HG03045 (cell line): ENCODE results near the gene NTN3.
"Not testable (repeated sequence)": the region's sequence is repeated elsewhere in the genome, so short reads cannot be mapped to it uniquely, and the experiment has no call there.

Experiments
- ATAC-seq: cut with Tn5 transposase; IDR thresholded peaks from one replicate; pipeline ENCODE4 v1.9.1; 2021; ENCODE audit warnings: mild to moderate bottlenecking, moderate library complexity; ENCODE audit not compliant: unreplicated experiment

NTN3 gene

DNA sequence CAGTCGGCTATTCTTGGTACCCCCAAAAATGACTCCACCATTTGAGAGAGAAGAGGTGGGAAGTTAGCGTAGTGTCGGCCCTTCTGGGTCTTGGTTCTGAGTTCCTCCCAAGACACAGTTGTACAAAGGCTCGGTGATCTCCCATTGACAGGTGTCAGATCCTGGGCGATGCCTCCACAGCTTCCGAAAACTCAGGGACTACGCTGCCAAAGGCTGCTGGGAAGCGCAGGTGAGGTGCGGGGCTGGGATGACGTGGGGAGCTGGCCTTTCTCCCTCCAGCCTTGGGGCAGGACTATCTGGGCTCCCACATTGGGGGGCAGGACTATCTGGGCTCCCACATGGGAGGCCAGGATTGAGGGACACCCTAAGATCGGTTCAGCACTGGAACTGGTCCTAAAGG lies 31.5 kb upstream of the NTN3 start:
- no peak for ATAC-seq

DNA sequence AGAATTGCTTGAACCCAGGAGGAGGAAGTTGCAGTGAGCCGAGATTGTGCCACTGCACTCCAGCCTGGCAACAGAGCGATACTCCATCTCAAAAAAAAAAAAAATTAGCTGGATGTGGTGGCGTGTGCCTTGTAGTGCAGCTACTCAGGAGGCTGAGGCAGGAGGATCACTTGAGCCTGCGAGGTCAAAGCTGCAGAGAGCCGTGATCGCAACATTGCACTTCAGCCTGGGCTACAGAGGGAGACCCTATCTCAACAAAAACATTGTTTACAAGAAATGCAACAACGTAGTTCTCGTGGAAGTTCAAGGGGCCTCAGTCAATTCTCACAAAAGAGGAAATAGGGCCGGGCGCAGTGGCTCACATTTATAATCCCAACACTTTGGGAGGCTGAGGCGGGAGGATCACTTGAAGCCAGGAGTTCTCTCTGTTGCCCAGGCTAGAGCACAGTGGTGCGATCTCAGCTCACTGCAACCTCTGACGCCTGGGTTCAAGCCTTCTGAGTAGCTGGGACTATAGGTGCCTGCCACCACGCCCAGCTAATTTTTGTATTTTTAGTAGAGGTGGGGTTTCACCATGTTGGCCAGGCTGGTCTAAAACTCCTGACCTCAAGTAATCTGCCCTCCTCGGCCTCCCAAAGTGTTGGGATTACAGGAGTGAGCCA lies 29.8 kb upstream of the NTN3 start:
- ATAC-seq, result not testable (repeated sequence)

DNA sequence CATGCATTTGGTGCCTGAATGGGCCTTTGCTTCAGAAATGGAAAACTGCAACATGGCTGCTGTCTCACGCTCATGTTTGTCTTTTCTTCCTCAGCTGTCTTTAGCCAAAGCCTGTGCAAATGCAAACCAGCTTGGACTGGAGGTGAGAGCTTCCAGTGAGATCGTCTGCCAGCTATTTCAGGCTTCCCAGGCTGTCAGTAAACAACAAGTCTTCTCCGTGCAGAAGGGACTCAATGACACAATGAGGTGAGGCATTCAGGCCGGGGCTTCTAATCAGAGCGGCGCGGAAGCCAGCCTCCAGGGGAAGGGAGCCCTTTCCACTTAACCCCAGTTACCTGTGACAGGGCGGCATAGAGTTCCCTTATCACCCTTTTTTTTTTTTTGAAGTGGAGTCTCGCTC lies 27.5 kb upstream of the NTN3 start:
- no peak for ATAC-seq

DNA sequence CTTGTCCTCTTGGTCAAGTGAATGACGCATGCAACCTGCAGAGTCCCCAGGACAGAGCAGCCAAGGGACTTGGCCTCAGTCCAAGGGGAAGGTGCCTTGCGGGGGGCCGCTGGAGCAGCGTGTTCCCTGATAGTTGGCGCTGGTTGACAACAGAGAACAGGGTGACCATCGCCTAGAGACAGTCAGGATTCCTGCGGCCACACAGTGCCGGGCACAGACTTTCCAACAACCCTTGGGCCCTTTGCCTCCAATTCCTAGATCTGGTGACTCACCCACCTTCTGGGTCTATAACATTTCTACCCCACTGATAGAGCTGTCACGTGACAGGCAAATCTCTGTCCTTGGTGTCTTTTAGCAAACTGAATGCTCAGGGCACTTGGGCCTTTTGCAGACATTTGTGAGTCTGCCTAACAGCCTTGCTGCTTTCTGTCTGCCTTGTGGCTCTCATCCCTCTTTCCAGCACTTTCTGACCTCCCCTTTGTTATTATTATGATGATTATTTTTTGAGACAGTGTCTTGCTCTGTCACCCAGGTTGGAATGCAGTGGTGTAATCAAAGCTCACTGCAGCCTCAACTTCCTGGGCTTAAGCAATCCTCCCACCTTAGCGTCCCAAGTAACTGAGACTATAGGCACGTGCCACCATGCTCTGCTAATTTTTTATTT lies 23.0 kb upstream of the NTN3 start:
- no peak for ATAC-seq

DNA sequence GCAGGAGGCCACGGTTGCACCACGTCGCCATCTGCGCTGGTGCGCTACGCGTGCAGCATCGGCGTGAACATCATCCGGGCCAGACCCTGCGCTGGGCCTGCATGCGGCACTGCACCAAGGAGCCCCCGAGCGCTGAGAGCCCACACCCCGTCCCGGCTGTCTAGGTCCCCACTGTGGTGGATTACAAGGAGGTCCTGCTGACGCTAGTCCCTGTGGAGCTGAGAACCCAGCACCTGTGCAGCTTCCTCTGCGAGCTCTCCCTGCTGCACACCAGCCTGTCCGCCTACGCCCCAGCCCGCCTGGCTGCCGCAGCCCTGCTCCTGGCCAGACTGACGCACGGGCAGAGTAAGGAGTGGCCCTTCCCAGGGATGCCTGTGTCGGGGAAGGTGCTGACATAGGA lies 22.0 kb upstream of the NTN3 start:
- ATAC-seq, result no peak

DNA sequence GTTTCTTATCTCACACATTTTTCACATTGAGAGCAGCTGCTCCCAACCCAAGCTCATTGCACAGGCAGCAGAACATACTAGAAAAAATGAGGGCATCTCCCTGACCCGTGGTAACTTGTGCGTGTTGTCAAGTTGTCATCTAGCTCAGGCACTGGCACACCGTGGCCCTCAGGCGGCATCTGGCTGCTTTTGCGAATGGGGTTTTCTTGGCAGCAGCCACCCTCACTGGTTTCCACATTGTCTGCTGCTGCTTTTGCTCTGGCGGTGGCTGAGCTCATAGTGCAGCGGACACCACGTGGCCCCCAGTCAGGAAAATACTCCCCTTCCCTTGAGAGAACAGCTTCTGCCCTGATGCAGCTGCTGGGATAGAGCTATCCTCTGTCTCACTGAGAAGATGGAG lies 20.6 kb upstream of the NTN3 start:
- ATAC-seq, result no peak

DNA sequence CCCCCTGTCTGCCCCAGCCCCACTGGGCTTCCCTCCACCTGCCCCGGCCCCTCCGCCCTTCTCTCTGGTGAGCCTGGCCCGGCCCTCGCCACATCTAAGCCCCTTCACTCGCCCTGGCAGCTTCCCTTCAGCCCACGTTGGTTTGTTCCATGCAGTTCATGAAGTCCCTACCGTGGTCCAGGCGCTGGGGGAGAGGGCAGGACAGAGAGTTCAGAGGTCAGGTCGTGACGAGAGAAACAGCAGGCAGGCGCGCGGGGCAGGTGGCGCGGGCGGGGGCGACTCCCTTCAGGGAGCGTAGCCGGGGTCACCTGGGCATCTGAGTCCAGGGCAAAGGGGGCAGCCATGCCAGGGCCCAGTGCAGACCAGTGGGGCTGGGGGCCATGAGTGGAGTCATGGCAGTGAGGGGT lies 20.1 kb upstream of the NTN3 start:
- no peak for ATAC-seq

DNA sequence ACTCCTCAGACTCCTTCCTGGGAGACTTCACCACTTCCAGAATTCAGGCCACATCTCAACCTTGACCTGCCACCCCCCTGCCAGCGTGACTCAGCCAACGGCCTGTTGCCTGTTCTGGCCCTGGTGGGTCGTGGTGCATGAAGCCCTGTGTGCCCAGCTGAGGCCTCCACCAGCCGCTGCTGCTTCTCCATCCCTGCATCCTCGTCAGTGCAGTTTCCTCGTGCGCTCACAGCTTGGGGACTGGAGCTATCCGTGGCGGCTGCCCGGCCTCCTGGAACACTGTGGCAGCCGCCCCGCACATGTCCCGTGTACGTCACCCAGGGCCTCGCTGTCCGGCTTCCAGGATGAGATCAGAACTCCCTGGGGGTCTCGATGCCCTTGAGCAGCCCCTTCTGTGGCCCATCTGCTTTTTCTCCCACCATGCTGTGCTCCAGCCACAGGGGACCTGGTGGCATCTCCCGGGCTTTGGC lies 19.2 kb upstream of the NTN3 start:
- no peak for ATAC-seq

DNA sequence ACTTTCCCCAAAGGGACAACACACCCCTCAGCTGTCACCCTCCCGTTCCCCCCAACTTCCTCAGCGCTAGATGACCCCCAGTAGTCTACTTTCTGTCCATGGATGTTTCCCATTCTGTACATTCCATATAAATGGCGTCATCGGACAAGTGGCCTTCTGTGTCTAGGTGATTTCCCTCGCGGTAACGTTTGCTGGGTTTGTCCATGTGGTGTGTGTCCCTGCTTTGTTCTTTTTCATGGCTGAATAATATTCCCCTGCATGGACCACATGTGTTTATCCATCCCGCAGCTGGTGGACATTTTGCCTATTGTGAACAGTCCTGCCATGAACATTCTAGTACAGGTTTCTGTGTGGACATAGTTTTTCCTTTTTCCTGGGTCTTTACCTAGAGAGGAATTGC lies 18.4 kb upstream of the NTN3 start:
- no peak for ATAC-seq

DNA sequence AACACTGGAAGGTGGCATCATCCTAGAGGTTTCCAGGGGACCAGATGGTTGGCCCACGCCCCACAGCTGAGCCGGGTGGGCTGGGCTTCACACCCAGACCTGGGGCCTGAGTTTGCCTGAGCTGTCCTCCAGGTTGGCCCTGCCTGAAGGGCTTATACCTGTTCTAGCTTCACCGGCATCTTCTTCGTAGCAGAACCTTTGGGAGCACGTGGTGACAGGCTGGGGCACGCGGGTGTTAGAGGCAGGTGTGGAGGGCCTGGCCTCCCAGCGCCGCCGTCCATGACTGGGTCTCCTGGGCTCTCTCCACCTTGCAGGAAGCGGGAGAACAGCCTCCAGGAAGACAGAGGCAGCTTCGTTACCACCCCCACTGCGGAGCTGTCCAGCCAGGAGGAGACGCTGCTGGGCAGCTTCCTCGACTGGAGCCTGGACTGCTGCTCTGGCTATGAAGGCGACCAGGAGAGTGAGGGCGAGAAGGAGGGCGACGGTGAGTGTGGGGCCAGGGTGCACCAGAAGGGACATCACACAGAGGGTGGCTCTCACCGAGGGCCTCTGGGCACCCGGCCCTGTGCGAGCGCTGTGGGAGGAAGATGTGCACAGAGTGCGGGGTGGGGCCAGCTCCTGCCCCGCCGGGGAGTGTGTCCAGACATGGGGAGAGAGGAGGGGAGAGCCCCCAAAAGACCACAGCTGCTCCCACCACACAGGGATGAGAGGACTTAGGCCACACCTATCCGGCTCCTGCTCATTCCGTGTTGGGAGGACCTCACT lies 15.8 kb upstream of the NTN3 start:
- ATAC-seq, result no peak

DNA sequence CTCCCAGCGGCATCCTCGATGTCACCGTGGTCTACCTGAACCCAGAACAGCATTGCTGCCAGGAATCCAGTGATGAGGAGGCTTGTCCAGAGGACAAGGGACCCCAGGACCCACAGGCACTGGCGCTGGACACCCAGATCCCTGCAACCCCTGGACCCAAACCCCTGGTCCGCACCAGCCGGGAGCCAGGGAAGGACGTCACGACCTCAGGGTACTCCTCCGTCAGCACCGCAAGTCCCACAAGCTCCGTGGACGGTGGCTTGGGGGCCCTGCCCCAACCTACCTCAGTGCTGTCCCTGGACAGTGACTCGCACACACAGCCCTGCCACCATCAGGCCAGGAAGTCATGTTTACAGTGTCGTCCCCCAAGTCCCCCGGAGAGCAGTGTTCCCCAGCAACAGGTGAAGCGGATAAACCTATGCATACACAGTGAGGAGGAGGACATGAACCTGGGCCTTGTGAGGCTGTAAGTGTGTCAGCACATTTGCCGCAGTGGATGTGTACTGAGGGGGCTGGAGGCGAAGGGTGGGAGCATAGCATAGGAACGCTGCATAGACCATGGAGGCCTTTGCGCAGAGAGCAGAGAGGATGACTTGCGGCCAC lies 14.4 kb upstream of the NTN3 start:
- ATAC-seq, result no peak

DNA sequence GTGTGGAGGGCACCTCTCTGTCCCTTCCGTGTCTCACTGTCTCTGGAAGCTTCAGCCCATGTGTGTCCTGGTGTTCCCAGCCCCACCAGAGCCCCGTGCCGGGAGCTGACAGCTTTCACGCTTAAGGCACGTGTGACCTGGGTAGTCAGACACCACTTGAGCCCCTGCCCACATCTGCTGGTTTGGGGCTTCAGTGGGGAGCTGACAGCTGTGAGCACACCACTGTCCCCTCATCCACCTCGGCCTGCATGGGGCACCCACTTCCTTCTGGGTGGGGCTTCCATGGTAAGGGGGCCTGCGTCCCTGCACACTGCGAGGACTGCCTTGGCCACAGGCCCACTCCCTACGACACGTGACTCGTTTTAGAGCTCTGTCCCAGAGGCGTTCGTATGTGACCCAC lies 13.8 kb upstream of the NTN3 start:
- no peak for ATAC-seq

DNA sequence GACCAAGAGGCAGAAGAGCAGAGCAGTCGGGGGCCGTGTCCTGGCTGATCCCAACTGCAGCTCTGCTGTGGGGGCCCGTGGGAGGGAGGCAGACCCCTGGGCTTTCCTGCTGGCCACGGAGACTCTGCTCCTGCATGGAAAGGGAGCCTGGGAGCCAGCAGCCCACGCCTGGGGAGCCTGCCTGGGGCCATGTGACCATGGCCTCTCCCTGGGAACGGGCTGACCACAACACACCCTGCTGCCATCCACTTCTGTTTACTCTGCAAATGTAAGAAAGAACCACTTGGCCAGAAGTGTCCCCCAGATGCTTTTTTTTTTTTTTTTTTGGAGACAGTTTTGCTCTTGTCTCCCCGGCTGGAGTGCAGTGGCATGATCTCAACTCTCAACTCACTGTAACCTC lies 13.2 kb upstream of the NTN3 start:
- ATAC-seq, result no peak

DNA sequence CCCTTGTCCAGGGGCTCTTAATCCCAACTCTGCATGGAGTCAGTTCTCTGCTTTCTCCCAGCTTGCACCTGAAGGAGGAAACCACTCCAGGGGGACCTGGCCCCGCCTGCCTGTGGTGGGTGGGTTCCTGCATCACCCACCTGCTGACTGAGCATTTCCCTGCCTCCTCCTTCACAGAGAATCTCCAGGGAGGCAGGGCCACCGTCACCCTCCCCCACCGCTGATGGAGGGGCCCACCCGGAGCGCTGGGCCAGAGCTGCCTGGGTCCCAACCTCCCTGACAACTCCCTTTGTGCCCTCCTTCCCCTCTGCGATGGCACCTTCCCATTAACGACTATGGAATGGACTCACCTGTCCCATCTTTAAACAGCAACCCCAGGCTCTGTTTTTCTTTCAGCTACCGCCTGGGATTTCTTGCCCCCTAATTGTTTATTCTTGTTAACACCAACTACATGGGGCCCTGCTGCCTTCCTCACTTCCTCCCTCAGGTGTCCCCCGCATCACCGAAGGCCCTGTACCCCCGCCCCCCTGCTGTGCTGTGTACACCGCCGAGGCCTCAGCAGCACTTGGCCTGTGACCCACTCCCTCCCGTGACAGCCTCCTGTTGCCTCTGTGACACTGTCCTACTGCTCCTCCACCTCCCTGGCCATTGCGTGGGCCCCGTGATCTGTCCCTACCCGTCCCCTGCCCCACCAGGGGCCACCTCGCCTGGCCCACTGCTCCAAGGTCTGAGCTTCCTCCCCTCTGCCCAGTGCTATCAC lies 12.0 kb upstream of the NTN3 start:
- ATAC-seq, result no peak

DNA sequence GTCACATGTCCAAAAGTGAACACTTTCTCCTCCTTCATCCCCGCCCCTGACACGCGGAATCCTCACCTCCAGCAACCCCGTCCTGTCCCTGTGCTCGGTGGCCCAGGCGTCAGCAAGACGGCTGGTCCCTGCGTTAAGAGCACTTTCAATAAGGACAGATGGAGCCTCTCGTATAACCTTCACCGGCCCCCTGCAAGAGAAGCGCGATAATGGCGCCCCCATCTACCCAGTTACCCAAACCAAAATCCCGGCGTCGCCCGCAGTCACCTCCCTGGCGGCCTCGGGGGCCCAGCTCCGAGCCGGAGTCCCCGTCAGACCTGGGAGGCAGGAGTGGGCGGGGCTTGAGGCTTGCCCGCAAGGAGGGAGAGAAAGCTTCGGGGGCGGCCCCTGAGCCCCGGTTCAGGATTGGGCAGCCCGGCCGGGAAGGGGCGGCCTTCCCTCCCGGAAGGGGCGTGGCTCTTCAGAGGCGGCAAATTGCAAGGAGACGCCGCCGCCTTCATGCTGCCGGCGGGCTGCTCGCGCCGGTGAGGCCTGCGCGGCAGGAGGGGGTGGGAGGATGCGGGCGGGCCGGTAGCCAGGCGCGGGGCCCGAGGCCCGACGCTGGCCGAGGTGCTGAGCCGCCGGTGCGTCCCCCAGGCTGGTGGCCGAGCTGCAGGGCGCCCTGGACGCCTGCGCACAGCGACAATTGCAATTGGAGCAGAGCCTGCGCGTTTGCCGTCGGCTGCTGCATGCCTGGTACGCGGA lies 11.3 kb upstream of the NTN3 start, which contains the start of gene TEDC2:
Gene TEDC2, plus strand, starts transcription at position 463 of the 744 bp plus-strand sequence. Its CDS starts 36 bp downstream, at position 499.
- peak; percentile 87 for ATAC-seq

DNA sequence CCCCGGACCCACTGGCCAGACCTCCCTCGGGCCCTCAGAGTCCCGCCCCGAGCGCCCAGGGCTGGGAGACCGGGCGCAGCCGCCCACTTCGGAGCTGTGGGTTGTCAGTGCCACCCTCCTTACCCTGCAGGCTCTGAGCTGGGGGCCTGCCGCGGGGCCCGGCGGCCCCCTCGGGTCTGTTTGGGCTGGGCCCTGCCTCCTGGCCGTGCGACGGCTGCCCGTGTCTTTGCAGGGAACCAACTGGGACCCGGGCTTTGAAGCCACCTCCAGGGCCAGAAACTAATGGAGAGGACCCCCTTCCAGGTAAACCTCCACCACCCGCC lies 10.7 kb upstream of the NTN3 start:
- no peak for ATAC-seq

DNA sequence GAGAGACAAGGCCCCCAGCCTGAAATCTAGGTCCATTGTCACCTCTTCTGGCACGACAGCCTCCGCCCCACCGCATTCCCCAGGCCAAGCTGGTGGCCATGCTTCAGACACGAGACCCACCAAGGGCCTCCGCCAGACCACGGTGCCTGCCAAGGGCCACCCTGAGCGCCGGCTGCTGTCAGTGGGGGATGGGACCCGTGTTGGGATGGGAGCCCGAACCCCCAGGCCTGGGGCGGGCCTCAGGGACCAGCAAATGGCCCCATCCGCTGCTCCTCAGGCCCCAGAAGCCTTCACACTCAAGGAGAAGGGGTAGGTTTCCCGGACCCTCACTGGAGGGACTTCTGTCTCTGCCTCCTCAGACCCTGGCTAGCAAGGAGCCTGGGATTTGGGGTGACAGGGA lies 10.2 kb upstream of the NTN3 start:
- no peak for ATAC-seq

DNA sequence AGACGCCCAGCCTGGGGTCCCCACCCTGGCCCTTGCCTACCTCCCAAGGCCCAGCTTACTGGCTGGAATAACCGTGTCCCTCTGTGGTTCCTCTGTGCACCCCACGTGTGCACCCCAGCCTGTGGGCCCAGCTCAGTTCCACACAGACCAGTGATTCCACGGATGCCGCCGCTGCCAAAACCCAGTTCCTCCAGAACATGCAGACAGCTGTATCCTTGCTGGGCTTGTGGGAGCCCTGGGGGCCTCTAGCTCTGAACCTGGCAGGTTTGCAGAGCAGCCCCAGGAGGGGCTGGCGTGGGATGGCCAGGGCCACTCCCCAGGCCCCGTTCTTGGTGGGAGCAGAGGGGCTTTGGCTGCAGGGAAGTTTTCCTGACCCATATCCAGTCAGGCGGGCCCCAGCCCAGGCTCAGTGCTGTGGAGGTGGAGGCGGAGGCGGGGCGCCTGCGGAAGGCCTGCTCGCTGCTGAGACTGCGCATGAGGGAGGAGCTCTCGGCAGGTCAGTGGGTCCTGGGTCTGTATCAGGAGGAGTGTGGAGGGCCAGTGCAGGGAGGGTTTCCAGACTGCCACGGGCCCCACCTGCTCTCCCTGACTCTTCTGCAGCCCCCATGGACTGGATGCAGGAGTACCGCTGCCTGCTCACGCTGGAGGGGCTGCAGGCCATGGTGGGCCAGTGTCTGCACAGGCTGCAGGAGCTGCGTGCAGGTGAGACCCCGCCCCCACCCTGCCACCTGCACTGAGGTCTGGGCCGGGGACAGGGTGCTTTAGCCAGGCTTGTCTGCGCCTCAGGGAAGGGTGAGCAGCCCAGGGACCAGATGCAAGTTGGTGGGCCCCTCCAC lies 8.8 kb upstream of the NTN3 start:
- ATAC-seq, result no peak

DNA sequence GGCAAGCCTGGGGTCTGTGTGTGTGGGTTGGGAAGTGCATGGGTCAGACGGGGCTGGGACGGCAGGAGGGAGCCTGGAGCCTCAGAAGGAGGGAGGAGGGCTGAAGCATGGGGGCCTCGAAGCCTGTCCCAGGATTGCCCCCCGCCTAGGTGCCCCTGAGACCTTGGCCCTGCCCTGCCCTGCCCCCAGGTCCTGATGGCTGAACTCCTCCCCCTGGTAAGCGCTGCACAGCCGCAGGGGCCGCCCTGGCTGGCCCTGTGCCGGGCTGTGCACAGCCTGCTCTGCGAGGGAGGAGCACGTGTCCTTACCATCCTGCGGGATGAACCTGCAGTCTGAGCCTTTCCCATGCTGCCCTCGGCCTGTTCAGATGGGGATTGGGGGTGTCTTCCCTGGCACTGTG lies 6.8 kb upstream of the NTN3 start:
- no peak for ATAC-seq
